IPS DF 6.9 (cell line): ENCODE data around the gene FUBP3.

Experiments
- DNase-seq: peaks from one replicate; pipeline ENCODE4 v3.0.0-alpha.2; 2013; ENCODE audit warnings: low read depth, low spot score
- H3K27ac ChIP-seq: one replicate; pipeline ENCODE4 v1.5.1; 2013; ENCODE audit warnings: low read length, control low read depth
- H3K27me3 ChIP-seq: 2 replicates; pipeline ENCODE4 v1.6.1; 2013; ENCODE audit warnings: mild to moderate bottlenecking, low read length; ENCODE audit not compliant: control insufficient read depth, insufficient read depth
- H3K36me3 ChIP-seq: 2 replicates; pipeline ENCODE4 v1.6.1; 2013; ENCODE audit warnings: low read length; ENCODE audit not compliant: control insufficient read depth, insufficient read depth
- H3K4me1 ChIP-seq: 2 replicates; pipeline ENCODE4 v1.6.1; 2013; ENCODE audit warnings: low read length; ENCODE audit not compliant: control insufficient read depth, insufficient read depth
- H3K4me3 ChIP-seq: 2 replicates; pipeline ENCODE4 v1.5.1; 2013; ENCODE audit warnings: mild to moderate bottlenecking, low read length
- H3K9me3 ChIP-seq: 2 replicates; pipeline ENCODE4 v1.6.1; 2013; ENCODE audit warnings: low read length, inconsistent platforms; ENCODE audit not compliant: control insufficient read depth, insufficient read depth
- WGBS: extraction: QIAGEN DNeasy Blood & Tissue Kit; methylation state at CpG from one replicate; pipeline ENCODE4 v1.1.7; 2013; ENCODE audit warnings: mixed read lengths, missing lambda C conversion rate; ENCODE audit not compliant: insufficient read length, insufficient coverage; 5-methylcytosine and 5-hydroxymethylcytosine counted together

Gene FUBP3

GRCh38 chr9:130542038-130542437 is 37.3 kb upstream of the FUBP3 start:
- H3K36me3 ChIP-seq: no peaks in the 10 kb centered on the region
- H3K9me3 ChIP-seq: no peaks in the 10 kb centered on the region
- WGBS: no CpG with 5 or more reads among the region's 5 CpGs
- peaks cover 4% of the 10 kb centered on the region for H3K4me1 ChIP-seq
- H3K4me3 ChIP-seq: no peak overlapping the region
- H3K27ac ChIP-seq: no peak overlapping the region
- DNase-seq: no peak
- H3K27me3 ChIP-seq: no peaks in the 10 kb centered on the region

GRCh38 chr9:130542457-130543228 is 36.7 kb upstream of the FUBP3 start:
- H3K4me1 ChIP-seq: peaks cover 2% of the 10 kb centered on the region; the same call in 1 of the 2 replicates
- H3K27me3 ChIP-seq: no peaks in the 10 kb centered on the region
- no peak for DNase-seq
- no peak overlapping the region for H3K27ac ChIP-seq
- H3K4me3 ChIP-seq: no peak overlapping the region
- H3K36me3 ChIP-seq: no peaks in the 10 kb centered on the region
- whole genome bisulfite sequencing: no CpG with 5 or more reads among the region's 7 CpGs
- H3K9me3 ChIP-seq: no peaks in the 10 kb centered on the region

GRCh38 chr9:130543368-130543767 is 36.0 kb upstream of the FUBP3 start:
- DNase-seq: no peak
- Histone ChIP-seq H3K36me3 (no peaks in the 10 kb centered on the region), H3K4me3 (no peak overlapping the region), H3K4me1 (peaks cover 2% of the 10 kb centered on the region; the same call in 1 of the 2 replicates), H3K27ac (no peak overlapping the region), H3K9me3 (no peaks in the 10 kb centered on the region), H3K27me3 (no peaks in the 10 kb centered on the region)
- WGBS: no CpG with 5 or more reads among the region's 8 CpGs

GRCh38 chr9:130543859-130544258 is 35.5 kb upstream of the FUBP3 start:
- H3K27ac ChIP-seq: no peak overlapping the region
- no peak overlapping the region for H3K4me3 ChIP-seq
- H3K27me3 ChIP-seq: no peaks in the 10 kb centered on the region
- no CpG with 5 or more reads among the region's 6 CpGs for WGBS
- H3K4me1 ChIP-seq: peaks cover 2% of the 10 kb centered on the region; the same call in 1 of the 2 replicates
- H3K36me3 ChIP-seq: no peaks in the 10 kb centered on the region
- H3K9me3 ChIP-seq: no peaks in the 10 kb centered on the region
- DNase-seq: no peak

GRCh38 chr9:130544364-130544763 is 35.0 kb upstream of the FUBP3 start:
- no peak overlapping the region for H3K4me3 ChIP-seq
- no CpG with 5 or more reads among the region's 9 CpGs for WGBS
- no peak overlapping the region for H3K27ac ChIP-seq
- no peak for DNase-seq
- H3K4me1 ChIP-seq: peaks cover 2% of the 10 kb centered on the region; the same call in 1 of the 2 replicates
- H3K9me3 ChIP-seq: no peaks in the 10 kb centered on the region
- no peaks in the 10 kb centered on the region for H3K36me3 ChIP-seq
- H3K27me3 ChIP-seq: no peaks in the 10 kb centered on the region

- WGBS: no CpG with 5 or more reads among the region's 6 CpGs
- DNase-seq: no peak
Measured at GRCh38 chr9:130548103-130548502, 31.3 kb upstream of the FUBP3 start.

GRCh38 chr9:130549093-130549735 is 30.2 kb upstream of the FUBP3 start:
- no CpG with 5 or more reads among the region's 5 CpGs for WGBS

More at GRCh38 chr9:130548103-130548502, 31.3 kb upstream of the FUBP3 start:
- H3K4me1 ChIP-seq: no peaks in the 10 kb centered on the region
- H3K36me3 ChIP-seq: no peaks in the 10 kb centered on the region
- no peak overlapping the region for H3K4me3 ChIP-seq
- no peaks in the 10 kb centered on the region for H3K9me3 ChIP-seq
- H3K27ac ChIP-seq: no peak overlapping the region
- no peaks in the 10 kb centered on the region for H3K27me3 ChIP-seq

GRCh38 chr9:130554606-130555005 is 24.8 kb upstream of the FUBP3 start:
- Histone ChIP-seq H3K4me3 (no peak overlapping the region), H3K9me3 (no peaks in the 10 kb centered on the region), H3K27me3 (no peaks in the 10 kb centered on the region), H3K4me1 (no peaks in the 10 kb centered on the region), H3K36me3 (no peaks in the 10 kb centered on the region), H3K27ac (no peak overlapping the region)
- DNase-seq: no peak
- WGBS: no CpG with 5 or more reads among the region's 5 CpGs

More at GRCh38 chr9:130549093-130549735, 30.2 kb upstream of the FUBP3 start:
- Histone ChIP-seq H3K9me3 (no peaks in the 10 kb centered on the region), H3K4me3 (no peak overlapping the region), H3K36me3 (no peaks in the 10 kb centered on the region), H3K27ac (no peak overlapping the region), H3K4me1 (no peaks in the 10 kb centered on the region), H3K27me3 (no peaks in the 10 kb centered on the region)
- peak; percentile 55 for DNase-seq

GRCh38 chr9:130555061-130555460 is 24.3 kb upstream of the FUBP3 start:
- Histone ChIP-seq H3K36me3 (no peaks in the 10 kb centered on the region), H3K27me3 (no peaks in the 10 kb centered on the region), H3K4me3 (no peak overlapping the region), H3K9me3 (no peaks in the 10 kb centered on the region), H3K27ac (no peak overlapping the region), H3K4me1 (no peaks in the 10 kb centered on the region)
- no CpG with 5 or more reads among the region's 6 CpGs for WGBS
- no peak for DNase-seq

GRCh38 chr9:130555968-130556367 is 23.4 kb upstream of the FUBP3 start:
- Histone ChIP-seq H3K4me1 (no peaks in the 10 kb centered on the region), H3K27ac (no peak overlapping the region), H3K36me3 (no peaks in the 10 kb centered on the region), H3K9me3 (no peaks in the 10 kb centered on the region), H3K27me3 (no peaks in the 10 kb centered on the region), H3K4me3 (no peak overlapping the region)
- no peak for DNase-seq
- no CpG with 5 or more reads among the region's 6 CpGs for WGBS
